SK-N-SH treated with all-trans-retinoic acid at 6 μM for 48 hours (cell line): ENCODE measurements around the gene PIGU.

Experiments used
- ATAC-seq: fragments of 200-7000 bp; cut with Tn5 transposase; 3 replicates; pipeline ENCODE4 v1.9.1; 2020; ENCODE audit warnings: mild to moderate bottlenecking, moderate library complexity
- ARNTL ChIP-seq: fragments of 450-650 bp; formaldehyde crosslinking; IDR thresholded peaks from 2 replicates; pipeline ENCODE4 v1.5.0; 2020; ENCODE audit warnings: low read depth, mild to moderate bottlenecking, moderate library complexity, borderline replicate concordance
- BACH2 ChIP-seq: fragments of 250-450 bp; sonication (Bioruptor Pico); IDR thresholded peaks from 2 replicates; pipeline ENCODE4 v1.9.0; 2021; ENCODE audit warnings: mild to moderate bottlenecking, borderline replicate concordance
- CREB5 ChIP-seq: fragments of 250-450 bp; sonication (Bioruptor Pico); IDR thresholded peaks from 2 replicates; pipeline ENCODE4 v1.5.1; 2020; ENCODE audit warnings: low read depth, mild to moderate bottlenecking, moderate library complexity
- CSDC2 ChIP-seq: fragments of 250-450 bp; sonication (Bioruptor Pico); IDR thresholded peaks from 2 replicates; pipeline ENCODE4 v1.5.0; 2020; ENCODE audit warnings: mild to moderate bottlenecking, moderate library complexity
- CSRNP3 ChIP-seq: fragments of 250-450 bp; sonication (Bioruptor Pico); IDR thresholded peaks from 2 replicates; pipeline ENCODE4 v1.5.1; 2021; ENCODE audit warnings: mild to moderate bottlenecking, moderate library complexity
- ESRRG ChIP-seq: fragments of 250-450 bp; sonication (Bioruptor Pico); IDR thresholded peaks from 2 replicates; pipeline ENCODE4 v1.6.1; 2021; ENCODE audit warnings: mild to moderate bottlenecking
- ISL1 ChIP-seq: fragments of 250-450 bp; sonication (Bioruptor Pico); IDR thresholded peaks from 2 replicates; pipeline ENCODE4 v2.1.2; 2022; ENCODE audit warnings: mild to moderate bottlenecking, moderate library complexity
- OSR1 ChIP-seq: fragments of 250-450 bp; sonication (Bioruptor Pico); IDR thresholded peaks from 2 replicates; pipeline ENCODE4 v1.8.0; 2022; ENCODE audit warnings: moderate library complexity, mild to moderate bottlenecking, inconsistent platforms
- PATZ1 ChIP-seq: fragments of 250-450 bp; sonication (Bioruptor Pico); IDR thresholded peaks from 2 replicates; pipeline ENCODE4 v1.8.0; 2020; ENCODE audit warnings: mild to moderate bottlenecking, moderate library complexity, borderline replicate concordance
- POU6F1 ChIP-seq: fragments of 250-450 bp; sonication (Bioruptor Pico); IDR thresholded peaks from 2 replicates; pipeline ENCODE4 v1.8.0; 2021; ENCODE audit warnings: low read depth, mild to moderate bottlenecking, moderate library complexity, borderline replicate concordance
- RARB ChIP-seq: fragments of 250-450 bp; sonication (Bioruptor Pico); IDR thresholded peaks from 2 replicates; pipeline ENCODE4 v1.8.0; 2021; ENCODE audit warnings: mild to moderate bottlenecking, moderate library complexity
- SNAI2 ChIP-seq: fragments of 250-450 bp; sonication (Bioruptor Pico); IDR thresholded peaks from 2 replicates; pipeline ENCODE4 v1.5.0; 2020; ENCODE audit warnings: mild to moderate bottlenecking, moderate library complexity
- TCF4 ChIP-seq: fragments of 250-450 bp; sonication (Bioruptor Pico); IDR thresholded peaks from 2 replicates; pipeline ENCODE4 v1.8.0; 2021; ENCODE audit warnings: mild to moderate bottlenecking, moderate library complexity, borderline replicate concordance
- TOX ChIP-seq: fragments of 250-450 bp; sonication (Bioruptor Pico); IDR thresholded peaks from 2 replicates; pipeline ENCODE4 v1.8.0; 2021; ENCODE audit warnings: mild to moderate bottlenecking, moderate library complexity, borderline replicate concordance
- TSHZ2 ChIP-seq: fragments of 250-450 bp; sonication (Bioruptor Pico); IDR thresholded peaks from 2 replicates; pipeline ENCODE4 v1.5.0; 2020; ENCODE audit warnings: mild to moderate bottlenecking, moderate library complexity
- ZFP3 ChIP-seq: fragments of 250-450 bp; sonication (Bioruptor Pico); IDR thresholded peaks from 2 replicates; pipeline ENCODE4 v1.5.0; 2020; ENCODE audit warnings: mild to moderate bottlenecking, moderate library complexity
- ZFP30 ChIP-seq: fragments of 450-650 bp; formaldehyde crosslinking; IDR thresholded peaks from 2 replicates; pipeline ENCODE4 v1.5.0; 2022; ENCODE audit warnings: mild to moderate bottlenecking, moderate library complexity
- ZNF565 ChIP-seq: fragments of 450-650 bp; formaldehyde crosslinking; conservative IDR thresholded peaks from 2 replicates; pipeline ENCODE4 v1.5.0; 2020; ENCODE audit warnings: low read depth, mild to moderate bottlenecking, moderate library complexity
- ZNF70 ChIP-seq: fragments of 450-650 bp; formaldehyde crosslinking; IDR thresholded peaks from 2 replicates; pipeline ENCODE4 v1.5.0; 2020; ENCODE audit warnings: mild to moderate bottlenecking, moderate library complexity
- ZNF8 ChIP-seq: fragments of 450-650 bp; formaldehyde crosslinking; IDR thresholded peaks from 2 replicates; pipeline ENCODE4 v1.5.0; 2020; ENCODE audit warnings: mild to moderate bottlenecking, moderate library complexity

PIGU gene

GRCh38 chr20:34531608-34532265, 145.2 kb downstream of the PIGU start (continued):
- TF ChIP-seq ZFP30 (CRISPR knock-in tag), result no peak
- TF ChIP-seq ZNF70 (CRISPR knock-in tag), result no peak
- no peak for TF ChIP-seq CSRNP3 (CRISPR knock-in tag)
- no peak for TF ChIP-seq ZNF565 (CRISPR knock-in tag)

GRCh38 chr20:34530342-34530741, 146.6 kb downstream of the PIGU start:
- ATAC-seq, result no peak
- no peak for TF ChIP-seq SNAI2 (CRISPR knock-in tag)
- TF ChIP-seq ZNF8 (CRISPR knock-in tag), result no peak
- TF ChIP-seq BACH2 (CRISPR knock-in tag), result no peak
- TF ChIP-seq TSHZ2, result no peak
- TF ChIP-seq POU6F1 (CRISPR knock-in tag), result no peak
- TF ChIP-seq ZFP3 (CRISPR knock-in tag), result no peak
- TF ChIP-seq OSR1 (CRISPR knock-in tag), result no peak
- TF ChIP-seq ZNF565 (CRISPR knock-in tag), result no peak
- no peak for TF ChIP-seq TCF4
- no peak for TF ChIP-seq PATZ1
- TF ChIP-seq ISL1 (CRISPR knock-in tag), result no peak
- TF ChIP-seq ZNF70 (CRISPR knock-in tag), result no peak
- TF ChIP-seq CSRNP3 (CRISPR knock-in tag), result no peak
- no peak for TF ChIP-seq ESRRG (CRISPR knock-in tag)
- TF ChIP-seq TOX, result no peak
- TF ChIP-seq CREB5 (CRISPR knock-in tag), result no peak
- TF ChIP-seq CSDC2 (CRISPR knock-in tag), result no peak
- TF ChIP-seq ARNTL (CRISPR knock-in tag), result no peak

- no peak for ATAC-seq
- TF ChIP-seq ESRRG (CRISPR knock-in tag) (no peak), CSDC2 (CRISPR knock-in tag) (no peak), OSR1 (CRISPR knock-in tag) (no peak), SNAI2 (CRISPR knock-in tag) (no peak), POU6F1 (CRISPR knock-in tag) (no peak), CSRNP3 (CRISPR knock-in tag) (no peak), RARB (CRISPR knock-in tag) (no peak), ZFP3 (CRISPR knock-in tag) (no peak), BACH2 (CRISPR knock-in tag) (no peak), ZNF70 (CRISPR knock-in tag) (no peak), ARNTL (CRISPR knock-in tag) (no peak), TCF4 (no peak), CREB5 (CRISPR knock-in tag) (no peak)
These were observed 147.2 kb downstream of the PIGU start for GRCh38 chr20:34529742-34530141.
